Endothelial cell of umbilical vein (primary cell): Measurements from ENCODE around the gene GHITM. TPM values are rescaled to one million over a fixed set of nuclear protein-coding genes. Genes with fewer than 3 reads are reported as not detected.

Experiments used
- BruUV-seq: library from RNA; stranded (reverse); fragments of 400-500 nt; replicated peaks from 2 replicates; lab custom pipeline; 2021; lab: Mats Ljungman, UMichigan
- CTCF ChIA-PET: fragments of 300-600, 350-600 bp; sonication (Branson Sonifier 250); formaldehyde crosslinking; loops from one replicate; lab custom pipeline; 2021; ENCODE audit warnings: antibody characterized with exemption, inconsistent platforms; lab: Charles Lee
- POLR2A ChIA-PET: fragments of 300-600, 350-600 bp; sonication (Branson Sonifier 250); formaldehyde crosslinking; loops from one replicate; lab custom pipeline; 2021; ENCODE audit warnings: antibody characterized with exemption, inconsistent platforms; lab: Charles Lee
- DNase-seq: peaks from one replicate; pipeline ENCODE4 v3.0.0-alpha.2; 2011; ENCODE audit warnings: low read depth, low spot score
- FAIRE-seq: peaks from 2 replicates; lab custom pipeline; 2011; peaks lifted over from hg19 to GRCh38; lab: Jason Lieb, UNC
- H2AFZ ChIP-seq: 2 replicates; pipeline ENCODE4 v1.6.0; 2012; ENCODE audit warnings: low read depth, low read length, control low read depth, inconsistent platforms
- H3K27ac ChIP-seq: 2 replicates; pipeline ENCODE4 v1.5.1; 2011; ENCODE audit warnings: low read depth, mild to moderate bottlenecking, control low read depth, low read length, moderate library complexity; ENCODE audit not compliant: insufficient read depth
- H3K27me3 ChIP-seq, 2 experiments: 2 replicates each; pipeline versions ENCODE4 v1.6.0 to v1.6.1; 2011; ENCODE audit warnings: low read length in 2 of 2, mixed read lengths in 1 of 2; ENCODE audit not compliant: control insufficient read depth in 2 of 2, insufficient read depth in 2 of 2
- H3K36me3 ChIP-seq, 2 experiments: 2 replicates in 1 of 2; 3 replicates in 1 of 2; pipeline ENCODE4 v1.5.1; 2011; ENCODE audit warnings: low read length in 2 of 2, mild to moderate bottlenecking in 1 of 2, moderate library complexity in 1 of 2; ENCODE audit not compliant: control insufficient read depth in 2 of 2, insufficient read depth in 2 of 2; ENCODE audit errors: extremely low read depth in 1 of 2
- H3K4me1 ChIP-seq: 3 replicates; pipeline ENCODE4 v1.5.1; 2011; ENCODE audit warnings: mild to moderate bottlenecking, low read length; ENCODE audit not compliant: control insufficient read depth, insufficient read depth; ENCODE audit errors: extremely low read depth
- H3K4me2 ChIP-seq: 2 replicates; pipeline ENCODE4 v1.6.1; 2011; ENCODE audit warnings: low read length, control low read depth, mixed read lengths; ENCODE audit not compliant: insufficient read depth
- H3K4me3 ChIP-seq, 3 experiments: fragments of 200-600 bp in 1 of 3; sonication (generic), shearing (Covaris generic) in 1 of 3; replicated peaks in 1 of 3; 2 replicates each; pipeline ENCODE4 v1.5.1; 2011 to 2016; ENCODE audit warnings: control low read depth in 3 of 3, low read length in 3 of 3, mild to moderate bottlenecking in 2 of 3, inconsistent platforms in 1 of 3, low read depth in 1 of 3, moderate library complexity in 1 of 3; ENCODE audit not compliant: insufficient read depth in 1 of 3
- H3K79me2 ChIP-seq: 2 replicates; pipeline ENCODE4 v1.6.0; 2012; ENCODE audit warnings: low read length, inconsistent platforms; ENCODE audit not compliant: control insufficient read depth, insufficient read depth
- H3K9ac ChIP-seq: replicated peaks from 2 replicates; pipeline ENCODE3; 2011; ENCODE audit warnings: low read length, control low read depth; ENCODE audit not compliant: insufficient read depth; ENCODE audit errors: extremely low read depth
- H3K9me1 ChIP-seq: replicated peaks from 3 replicates; pipeline ENCODE4 v1.6.0; 2011; ENCODE audit warnings: mild to moderate bottlenecking, low read length; ENCODE audit not compliant: control insufficient read depth, insufficient read depth; ENCODE audit errors: extremely low read depth
- H3K9me3 ChIP-seq: replicated peaks from 2 replicates; pipeline ENCODE4 v1.5.1; 2012; ENCODE audit warnings: low read length, inconsistent platforms; ENCODE audit not compliant: control insufficient read depth, insufficient read depth
- H4K20me1 ChIP-seq: replicated peaks from 2 replicates; pipeline ENCODE3; 2011; ENCODE audit warnings: mild to moderate bottlenecking, low read length; ENCODE audit not compliant: control insufficient read depth, insufficient read depth; ENCODE audit errors: extremely low read depth
- CTCF ChIP-seq, 2 donors: IDR thresholded peaks; 1 replicate in 1 of 2; 2 replicates in 1 of 2; pipeline ENCODE4 v1.5.1; 2011; ENCODE audit warnings: low read length in 2 of 2, mild to moderate bottlenecking in 2 of 2, moderate library complexity in 2 of 2, control low read depth in 1 of 2, inconsistent platforms in 1 of 2, low read depth in 1 of 2; ENCODE audit not compliant: insufficient read depth in 1 of 2; ENCODE audit errors: extremely low read depth in 1 of 2
- EZH2 ChIP-seq: IDR thresholded peaks from 2 replicates; pipeline ENCODE4 v1.6.1; 2012; ENCODE audit warnings: borderline replicate concordance, low read depth, mild to moderate bottlenecking, moderate library complexity, low read length, inconsistent platforms; ENCODE audit not compliant: severe bottlenecking
- FOS ChIP-seq: IDR thresholded peaks from 2 replicates; pipeline ENCODE4 v1.6.1; 2011; ENCODE audit warnings: mild to moderate bottlenecking, low read length, moderate library complexity, borderline replicate concordance; ENCODE audit not compliant: insufficient read depth
- GATA2 ChIP-seq: IDR thresholded peaks from 2 replicates; pipeline ENCODE4 v1.7.0; 2011; ENCODE audit warnings: low read depth, mild to moderate bottlenecking, moderate library complexity, mixed read lengths, low read length; ENCODE audit not compliant: insufficient read length, insufficient read depth
- JUN ChIP-seq: IDR thresholded peaks from 2 replicates; pipeline ENCODE4 v1.6.1; 2011; ENCODE audit warnings: borderline replicate concordance, low read depth; ENCODE audit not compliant: insufficient read length, insufficient read depth
- MAX ChIP-seq: IDR thresholded peaks from 2 replicates; pipeline ENCODE4 v1.6.1; 2011; ENCODE audit not compliant: insufficient read depth, insufficient read length
- MYC ChIP-seq: IDR thresholded peaks from one replicate; pipeline ENCODE4 v1.6.1; 2011; ENCODE audit warnings: mild to moderate bottlenecking, low read depth, low read length
- POLR2A ChIP-seq: IDR thresholded peaks from 2 replicates; pipeline ENCODE4 v1.6.1; 2012; ENCODE audit warnings: low read depth, mild to moderate bottlenecking, control low read depth, low read length
- POLR2AphosphoS5 ChIP-seq: IDR thresholded peaks from 2 replicates; pipeline ENCODE4 v1.6.1; 2012; ENCODE audit warnings: low read depth, mild to moderate bottlenecking, control low read depth, low read length, moderate library complexity; ENCODE audit not compliant: insufficient read depth
- dilution Hi-C: fragments of 300-500 bp; cut with MboI; formaldehyde crosslinking; loops from one replicate; pipeline ENCODE4 v1.15.0; 2019; ENCODE audit warnings: low sequenced_read_pairs; ENCODE audit not compliant: extremely low pct_ligation_motif_present
- intact Hi-C: fragments of 100-400 bp; cut with micrococcal nuclease; formaldehyde crosslinking; loops from one replicate; pipeline ENCODE4 v1.10.0; 2022
- polyA plus RNA-seq, 4 experiments: library from polyadenylated mRNA; depleted of rRNA in 3 of 4; stranded (reverse) in 3 of 4; unstranded in 1 of 4; fragments of >200 nt; gene quantifications; 2 replicates each; pipeline versions ENCODE4 v1.2.1 to v1.2.3, GENCODE V29; 2011 to 2012; ENCODE audit warnings: missing spikeins in 1 of 4
- total RNA-seq: library from RNA; stranded (reverse); gene quantifications from 2 replicates; pipeline ENCODE4 v1.2.3, GENCODE V29; 2021

Gene GHITM
- total and polyA plus RNA-seq, 2 donors (not counting 3 experiments of a cell fraction or from before 2014, with no cell fraction given): 113 to 122 TPM

- intact Hi-C loops: no loop called here
- Histone ChIP-seq H3K4me1 (no peaks in the 10 kb centered on the region), H3K4me2 (no peak overlapping the region), H3K9me1 (no peaks in the 10 kb centered on the region), H4K20me1 (no peaks in the 10 kb centered on the region), H3K4me3 (no peak overlapping the region), H3K79me2 (no peaks in the 10 kb centered on the region), H3K27me3 (peaks cover 0 to 2% of the 10 kb centered on the region in 2 experiments), H3K9ac (no peak overlapping the region), H3K36me3 (peaks cover 7 to 11% of the 10 kb centered on the region in 2 experiments), H2AFZ (no peak overlapping the region), H3K27ac (no peak overlapping the region), H3K9me3 (no peaks in the 10 kb centered on the region)
- BruUV-seq: no TSS peak
- ChIA-PET POLR2A (no interaction called here), CTCF (interaction anchor here (1.2 kb wide), 1 partner anchor 9 kb away, joined by 5 read pairs; no protein-coding TSS in a partner anchor)
- dilution Hi-C loops: no loop called here
- FAIRE-seq: no peak
- DNase-seq: no peak
- no peak for TF ChIP-seq MYC
- no peak for TF ChIP-seq JUN
- TF ChIP-seq POLR2A: no peak
- no peak for TF ChIP-seq FOS
- no peak for TF ChIP-seq GATA2
- no peak for TF ChIP-seq POLR2AphosphoS5
- TF ChIP-seq CTCF (IDR thresholded peaks at IDR 0.05; ENCODE audit: extremely low read depth in 1 of 2, insufficient read depth in 1 of 2, low read depth in 1 of 2, low read length in 2 of 2): no peak
- TF ChIP-seq MAX: no peak
- TF ChIP-seq EZH2: no peak
These were observed 17.5 kb downstream of the GHITM start for GRCh38 chr10:84156768-84157167.
